ENCODE results near the gene SETX.

Gene SETX

GRCh38 chr9:132356324-132356924 is 1.6 kb upstream of the SETX start:
- H2AFZ ChIP-seq (ENCODE audit: low read depth, low read length), result no peak overlapping the region
- H3K4me3 ChIP-seq (ENCODE audit: low read length), result no peak overlapping the region
- no peak for TF ChIP-seq EZH2phosphoT487 (IDR thresholded peaks at IDR 0.05; ENCODE audit: low read depth)
- TF ChIP-seq, protein P1, sequence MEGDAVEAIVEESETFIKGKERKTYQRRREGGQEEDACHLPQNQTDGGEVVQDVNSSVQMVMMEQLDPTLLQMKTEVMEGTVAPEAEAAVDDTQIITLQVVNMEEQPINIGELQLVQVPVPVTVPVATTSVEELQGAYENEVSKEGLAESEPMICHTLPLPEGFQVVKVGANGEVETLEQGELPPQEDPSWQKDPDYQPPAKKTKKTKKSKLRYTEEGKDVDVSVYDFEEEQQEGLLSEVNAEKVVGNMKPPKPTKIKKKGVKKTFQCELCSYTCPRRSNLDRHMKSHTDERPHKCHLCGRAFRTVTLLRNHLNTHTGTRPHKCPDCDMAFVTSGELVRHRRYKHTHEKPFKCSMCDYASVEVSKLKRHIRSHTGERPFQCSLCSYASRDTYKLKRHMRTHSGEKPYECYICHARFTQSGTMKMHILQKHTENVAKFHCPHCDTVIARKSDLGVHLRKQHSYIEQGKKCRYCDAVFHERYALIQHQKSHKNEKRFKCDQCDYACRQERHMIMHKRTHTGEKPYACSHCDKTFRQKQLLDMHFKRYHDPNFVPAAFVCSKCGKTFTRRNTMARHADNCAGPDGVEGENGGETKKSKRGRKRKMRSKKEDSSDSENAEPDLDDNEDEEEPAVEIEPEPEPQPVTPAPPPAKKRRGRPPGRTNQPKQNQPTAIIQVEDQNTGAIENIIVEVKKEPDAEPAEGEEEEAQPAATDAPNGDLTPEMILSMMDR (IDR thresholded peaks at IDR 0.05; ENCODE audit: low read depth, low read length), result no peak
- no peak overlapping the region for H3K4me2 ChIP-seq (ENCODE audit: low read length)
- H3K9me3 ChIP-seq (ENCODE audit: insufficient read depth, low read length), result no peaks in the 10 kb centered on the region
- H3K27me3 ChIP-seq (ENCODE audit: low read depth, low read length), result no peaks in the 10 kb centered on the region
- peaks cover 24% of the 10 kb centered on the region for H3K4me1 ChIP-seq (ENCODE audit: low read length)
- H3K79me2 ChIP-seq (ENCODE audit: low read length), result peaks cover 33% of the 10 kb centered on the region
- H3K27ac ChIP-seq (ENCODE audit: low read length), result no peak overlapping the region
- no peak overlapping the region for H3K9ac ChIP-seq (ENCODE audit: low read length)
- H4K20me1 ChIP-seq (ENCODE audit: insufficient read depth, low read length), result peaks cover 16% of the 10 kb centered on the region; the same call in 1 of the 2 replicates
- peaks cover 23% of the 10 kb centered on the region for H3K36me3 ChIP-seq (replicated peaks; ENCODE audit: low read depth, low read length)

- Histone ChIP-seq H3K27me3 (ENCODE audit: low read depth, low read length) (no peaks in the 10 kb centered on the region), H3K4me1 (ENCODE audit: low read length) (peaks cover 34% of the 10 kb centered on the region), H2AFZ (ENCODE audit: low read depth, low read length) (no peak overlapping the region), H3K9me3 (ENCODE audit: insufficient read depth, low read length) (no peaks in the 10 kb centered on the region), H3K27ac (ENCODE audit: low read length) (peak overlapping the region; percentile 89), H3K79me2 (ENCODE audit: low read length) (peaks cover 58% of the 10 kb centered on the region), H3K4me2 (ENCODE audit: low read length) (peak overlapping the region; percentile 74), H3K4me3 (ENCODE audit: low read length) (peak overlapping the region; percentile 61), H3K9ac (ENCODE audit: low read length) (peak overlapping the region; percentile 34), H4K20me1 (ENCODE audit: insufficient read depth, low read length) (peaks cover 25% of the 10 kb centered on the region; the same call in 1 of the 2 replicates), H3K36me3 (replicated peaks; ENCODE audit: low read depth, low read length) (peaks cover 49% of the 10 kb centered on the region)
- TF ChIP-seq, protein P1 (IDR thresholded peaks at IDR 0.05; ENCODE audit: low read depth, low read length), result no peak
- TF ChIP-seq EZH2phosphoT487 (IDR thresholded peaks at IDR 0.05; ENCODE audit: low read depth), result no peak
Measured at GRCh38 chr9:132351404-132352045, 3.3 kb downstream of the SETX start.

DNA sequence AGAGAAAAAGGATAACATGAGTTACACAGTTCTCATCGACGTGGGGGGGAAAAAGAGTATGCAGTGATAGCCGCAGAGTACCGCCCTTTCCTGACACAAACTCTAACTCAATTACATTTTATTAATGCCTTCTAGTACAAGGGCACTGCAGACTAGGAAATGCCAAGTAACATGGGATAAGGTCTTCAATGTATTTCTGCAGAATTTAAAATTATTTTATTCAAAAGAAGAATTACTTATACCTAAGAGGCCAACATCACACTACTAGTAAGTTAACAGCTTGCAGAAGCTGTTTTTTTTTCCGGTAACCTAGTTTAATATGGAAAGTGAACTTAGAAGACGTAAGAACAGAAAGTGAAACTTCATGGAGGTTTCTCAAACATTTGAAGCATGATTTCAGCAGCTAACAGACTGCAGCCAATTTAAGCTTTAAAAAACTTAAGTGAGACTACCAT is 3.9 kb downstream of the SETX start:
- no peaks in the 10 kb centered on the region for H3K9me3 ChIP-seq (ENCODE audit: insufficient read depth, low read length)
- H3K9ac ChIP-seq (ENCODE audit: low read length), result peak overlapping the region; percentile 33; the same call in 1 of the 2 replicates
- no peaks in the 10 kb centered on the region for H3K27me3 ChIP-seq (ENCODE audit: low read depth, low read length)
- H3K36me3 ChIP-seq (replicated peaks; ENCODE audit: low read depth, low read length), result peaks cover 55% of the 10 kb centered on the region
- no peak overlapping the region for H2AFZ ChIP-seq (ENCODE audit: low read depth, low read length)
- peak overlapping the region; percentile 61 for H3K4me3 ChIP-seq (ENCODE audit: low read length)
- H4K20me1 ChIP-seq (ENCODE audit: insufficient read depth, low read length), result peaks cover 25% of the 10 kb centered on the region; the same call in 1 of the 2 replicates
- H3K4me2 ChIP-seq (ENCODE audit: low read length), result peak overlapping the region; percentile 74
- H3K4me1 ChIP-seq (ENCODE audit: low read length), result peaks cover 34% of the 10 kb centered on the region
- H3K27ac ChIP-seq (ENCODE audit: low read length), result peak overlapping the region; percentile 89
- peaks cover 58% of the 10 kb centered on the region for H3K79me2 ChIP-seq (ENCODE audit: low read length)
- no peak for TF ChIP-seq EZH2phosphoT487 (IDR thresholded peaks at IDR 0.05; ENCODE audit: low read depth)
- TF ChIP-seq, protein P1 (IDR thresholded peaks at IDR 0.05; ENCODE audit: low read depth, low read length), result no peak

DNA sequence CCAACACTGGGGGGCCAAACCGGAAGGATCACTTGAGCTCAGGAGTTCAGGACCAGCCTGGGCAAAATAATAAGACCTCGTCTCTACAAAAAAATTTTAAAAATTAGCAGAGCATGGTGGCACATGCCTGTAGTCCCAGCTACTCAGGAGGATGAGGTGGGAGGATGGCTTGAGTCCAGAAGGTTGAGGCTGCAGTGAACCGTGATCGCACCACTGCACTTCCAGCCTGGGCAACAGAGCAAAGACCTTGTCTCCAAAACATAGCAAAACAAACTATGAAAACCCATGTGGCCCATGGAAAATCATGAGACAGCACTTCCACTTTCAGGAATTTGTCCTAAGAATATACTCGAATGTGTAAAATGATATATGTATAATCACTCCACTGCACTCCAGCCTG is 6.1 kb downstream of the SETX start:
- TF ChIP-seq, protein P1 (IDR thresholded peaks at IDR 0.05; ENCODE audit: low read depth, low read length), result no peak
- no peak for TF ChIP-seq EZH2phosphoT487 (IDR thresholded peaks at IDR 0.05; ENCODE audit: low read depth)
- Histone ChIP-seq H2AFZ (ENCODE audit: low read depth, low read length) (no peak overlapping the region), H3K27me3 (ENCODE audit: low read depth, low read length) (no peaks in the 10 kb centered on the region), H3K27ac (ENCODE audit: low read length) (no peak overlapping the region), H3K9ac (ENCODE audit: low read length) (no peak overlapping the region), H3K9me3 (ENCODE audit: insufficient read depth, low read length) (no peaks in the 10 kb centered on the region), H3K4me3 (ENCODE audit: low read length) (no peak overlapping the region), H4K20me1 (ENCODE audit: insufficient read depth, low read length) (peaks cover 28% of the 10 kb centered on the region; the same call in 1 of the 2 replicates), H3K79me2 (ENCODE audit: low read length) (peaks cover 47% of the 10 kb centered on the region), H3K4me1 (ENCODE audit: low read length) (peaks cover 31% of the 10 kb centered on the region), H3K36me3 (replicated peaks; ENCODE audit: low read depth, low read length) (peaks cover 67% of the 10 kb centered on the region), H3K4me2 (ENCODE audit: low read length) (no peak overlapping the region)

Measured in OCI-LY3 (cell line).